OCI-LY1 (cell line): ENCODE data around the gene AP3B2.

Experiments used
- EZH2 ChIP-seq: fragments of 200-600 bp; sonication (generic), shearing (Covaris generic); IDR thresholded peaks from 2 replicates; pipeline ENCODE4 v1.8.0; 2017; ENCODE audit warnings: borderline replicate concordance, mixed run types, mild to moderate bottlenecking, antibody characterized with exemption, low read length, moderate library complexity, mixed read lengths
- TF ChIP-seq, protein P1 (sequence below): fragments of 200-600 bp; sonication (generic), shearing (Covaris generic); IDR thresholded peaks from 2 replicates; pipeline ENCODE4 v1.5.1; 2017; ENCODE audit warnings: mild to moderate bottlenecking, antibody characterized with exemption, low read length, moderate library complexity, mixed read lengths

DNA sequence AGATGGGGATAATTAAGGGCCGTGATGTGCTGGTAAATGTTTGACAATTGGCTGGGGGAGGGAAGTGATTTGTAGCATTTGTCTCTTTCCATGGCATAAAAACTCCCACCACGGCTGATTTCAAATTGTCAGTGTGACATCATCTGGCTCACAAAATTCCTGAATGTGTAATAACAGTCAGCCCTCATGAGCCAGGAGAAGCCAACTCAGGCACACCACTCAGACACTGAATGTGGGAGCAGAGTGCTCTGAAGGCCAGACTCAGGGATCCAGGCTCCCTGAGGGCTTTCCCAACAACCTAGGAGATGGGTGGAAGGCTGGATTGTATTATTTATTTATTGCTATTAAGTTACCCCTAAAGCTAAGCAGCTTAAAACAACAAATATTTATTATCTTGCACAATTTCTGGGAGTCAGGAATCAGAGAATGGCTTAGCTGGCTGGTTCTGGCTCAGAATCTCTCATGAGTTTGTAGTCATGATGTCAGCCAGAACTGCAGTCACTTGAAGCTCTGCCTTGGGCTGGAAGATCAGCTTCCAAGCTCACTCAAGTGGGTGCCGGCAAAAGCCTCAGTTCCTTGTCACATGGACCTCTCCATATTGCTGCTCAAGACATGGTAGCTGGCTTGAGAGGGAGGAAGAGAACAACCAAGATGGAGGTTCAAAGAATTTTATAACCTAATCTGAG, 56.0 kb downstream of the AP3B2 start:
- TF ChIP-seq, protein P1, sequence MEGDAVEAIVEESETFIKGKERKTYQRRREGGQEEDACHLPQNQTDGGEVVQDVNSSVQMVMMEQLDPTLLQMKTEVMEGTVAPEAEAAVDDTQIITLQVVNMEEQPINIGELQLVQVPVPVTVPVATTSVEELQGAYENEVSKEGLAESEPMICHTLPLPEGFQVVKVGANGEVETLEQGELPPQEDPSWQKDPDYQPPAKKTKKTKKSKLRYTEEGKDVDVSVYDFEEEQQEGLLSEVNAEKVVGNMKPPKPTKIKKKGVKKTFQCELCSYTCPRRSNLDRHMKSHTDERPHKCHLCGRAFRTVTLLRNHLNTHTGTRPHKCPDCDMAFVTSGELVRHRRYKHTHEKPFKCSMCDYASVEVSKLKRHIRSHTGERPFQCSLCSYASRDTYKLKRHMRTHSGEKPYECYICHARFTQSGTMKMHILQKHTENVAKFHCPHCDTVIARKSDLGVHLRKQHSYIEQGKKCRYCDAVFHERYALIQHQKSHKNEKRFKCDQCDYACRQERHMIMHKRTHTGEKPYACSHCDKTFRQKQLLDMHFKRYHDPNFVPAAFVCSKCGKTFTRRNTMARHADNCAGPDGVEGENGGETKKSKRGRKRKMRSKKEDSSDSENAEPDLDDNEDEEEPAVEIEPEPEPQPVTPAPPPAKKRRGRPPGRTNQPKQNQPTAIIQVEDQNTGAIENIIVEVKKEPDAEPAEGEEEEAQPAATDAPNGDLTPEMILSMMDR: no peak
- no peak for TF ChIP-seq EZH2
